Left ventricle myocardium inferior (tissue), 1 donor: ENCODE measurements around the gene PRSS22. TPM values are rescaled to one million over a fixed set of nuclear protein-coding genes. Genes with fewer than 3 reads are reported as not detected.

Experiments used
- DNase-seq: peaks from one replicate; pipeline ENCODE4 v3.0.0-alpha.2; 2020
- H3K27ac ChIP-seq: fragments of 200-600 bp; replicated peaks from 2 replicates; pipeline ENCODE4 v1.8.0; 2021
- H3K27me3 ChIP-seq: fragments of 200-600 bp; 2 replicates; pipeline ENCODE4 v1.8.0; 2021; ENCODE audit warnings: low read depth
- H3K36me3 ChIP-seq: fragments of 200-600 bp; 2 replicates; pipeline ENCODE4 v1.8.0; 2021
- H3K4me1 ChIP-seq: fragments of 200-600 bp; 2 replicates; pipeline ENCODE4 v1.8.0; 2021
- H3K4me3 ChIP-seq: fragments of 200-600 bp; 2 replicates; pipeline ENCODE4 v1.8.0; 2021; ENCODE audit warnings: mild to moderate bottlenecking, moderate library complexity
- H3K9me3 ChIP-seq: fragments of 200-600 bp; replicated peaks from 2 replicates; pipeline ENCODE4 v1.8.0; 2021
- intact Hi-C: fragments of 100-400 bp; cut with micrococcal nuclease; formaldehyde crosslinking; loops from one replicate; pipeline ENCODE4 v1.11.0; 2022
- total RNA-seq: library from RNA; stranded (reverse); fragmentation: NEBNext Ultra II Directional; extraction: Animal tissue kit (Norgen Biotek cat#: 25700); gene quantifications from one replicate; pipeline ENCODE4 v1.2.1, GENCODE V29; 2021
- TF ChIP-seq, protein P1 (sequence below): fragments of 200-600 bp; IDR thresholded peaks from 2 replicates; pipeline ENCODE4 v1.8.0; 2021; ENCODE audit warnings: antibody characterized with exemption, mild to moderate bottlenecking, borderline replicate concordance
- donor health status: DM: no; HTN: yes; CAD: no; lungs with severe emphysema.

PRSS22 gene
- total RNA-seq, 1 donor from 2014 or later: not detected

DNA sequence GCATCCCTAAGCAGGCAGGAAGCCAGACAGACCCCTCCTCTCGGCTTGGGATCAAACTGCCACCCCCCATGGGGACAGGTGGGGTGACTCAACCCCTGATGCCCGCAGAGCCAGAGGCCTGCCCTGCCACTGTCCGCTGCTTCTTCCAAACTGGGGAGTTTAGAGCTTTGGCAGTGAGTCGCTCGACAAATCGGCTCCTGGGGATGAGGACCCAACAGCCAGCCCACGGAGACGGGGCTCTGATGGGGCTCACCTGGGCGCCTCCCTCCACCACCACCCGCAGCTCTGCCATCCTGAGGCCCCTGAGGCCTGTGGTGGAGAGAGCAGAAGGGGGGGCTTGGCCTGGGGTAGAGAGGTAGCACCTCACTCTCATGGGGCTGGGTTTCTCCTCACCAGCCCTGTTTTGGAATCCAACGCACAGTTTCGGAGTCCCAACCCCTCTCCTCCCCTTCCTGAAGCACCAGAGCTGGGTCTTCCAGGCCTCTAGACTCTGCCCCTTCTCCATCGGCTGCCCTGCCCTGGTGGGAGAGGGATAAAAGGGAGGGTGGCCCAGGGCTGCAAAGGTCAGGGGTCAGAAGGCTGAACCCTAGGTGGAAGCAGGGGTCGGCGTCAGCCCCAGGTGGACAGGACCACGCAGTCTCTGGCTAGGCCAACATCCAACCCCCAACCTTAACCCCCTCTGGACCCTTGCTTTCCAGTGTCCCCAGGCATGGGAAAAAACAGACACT lies 5.8 kb downstream of the PRSS22 start:
- Histone ChIP-seq H3K4me3 (no peak overlapping the region), H3K27me3 (peaks cover 92% of the 10 kb centered on the region), H3K4me1 (no peaks in the 10 kb centered on the region), H3K36me3 (no peaks in the 10 kb centered on the region), H3K27ac (no peak overlapping the region), H3K9me3 (peaks cover 21% of the 10 kb centered on the region)
- TF ChIP-seq, protein P1, sequence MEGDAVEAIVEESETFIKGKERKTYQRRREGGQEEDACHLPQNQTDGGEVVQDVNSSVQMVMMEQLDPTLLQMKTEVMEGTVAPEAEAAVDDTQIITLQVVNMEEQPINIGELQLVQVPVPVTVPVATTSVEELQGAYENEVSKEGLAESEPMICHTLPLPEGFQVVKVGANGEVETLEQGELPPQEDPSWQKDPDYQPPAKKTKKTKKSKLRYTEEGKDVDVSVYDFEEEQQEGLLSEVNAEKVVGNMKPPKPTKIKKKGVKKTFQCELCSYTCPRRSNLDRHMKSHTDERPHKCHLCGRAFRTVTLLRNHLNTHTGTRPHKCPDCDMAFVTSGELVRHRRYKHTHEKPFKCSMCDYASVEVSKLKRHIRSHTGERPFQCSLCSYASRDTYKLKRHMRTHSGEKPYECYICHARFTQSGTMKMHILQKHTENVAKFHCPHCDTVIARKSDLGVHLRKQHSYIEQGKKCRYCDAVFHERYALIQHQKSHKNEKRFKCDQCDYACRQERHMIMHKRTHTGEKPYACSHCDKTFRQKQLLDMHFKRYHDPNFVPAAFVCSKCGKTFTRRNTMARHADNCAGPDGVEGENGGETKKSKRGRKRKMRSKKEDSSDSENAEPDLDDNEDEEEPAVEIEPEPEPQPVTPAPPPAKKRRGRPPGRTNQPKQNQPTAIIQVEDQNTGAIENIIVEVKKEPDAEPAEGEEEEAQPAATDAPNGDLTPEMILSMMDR: no peak
- DNase-seq: no peak
- intact Hi-C loops: no loop called here

DNA sequence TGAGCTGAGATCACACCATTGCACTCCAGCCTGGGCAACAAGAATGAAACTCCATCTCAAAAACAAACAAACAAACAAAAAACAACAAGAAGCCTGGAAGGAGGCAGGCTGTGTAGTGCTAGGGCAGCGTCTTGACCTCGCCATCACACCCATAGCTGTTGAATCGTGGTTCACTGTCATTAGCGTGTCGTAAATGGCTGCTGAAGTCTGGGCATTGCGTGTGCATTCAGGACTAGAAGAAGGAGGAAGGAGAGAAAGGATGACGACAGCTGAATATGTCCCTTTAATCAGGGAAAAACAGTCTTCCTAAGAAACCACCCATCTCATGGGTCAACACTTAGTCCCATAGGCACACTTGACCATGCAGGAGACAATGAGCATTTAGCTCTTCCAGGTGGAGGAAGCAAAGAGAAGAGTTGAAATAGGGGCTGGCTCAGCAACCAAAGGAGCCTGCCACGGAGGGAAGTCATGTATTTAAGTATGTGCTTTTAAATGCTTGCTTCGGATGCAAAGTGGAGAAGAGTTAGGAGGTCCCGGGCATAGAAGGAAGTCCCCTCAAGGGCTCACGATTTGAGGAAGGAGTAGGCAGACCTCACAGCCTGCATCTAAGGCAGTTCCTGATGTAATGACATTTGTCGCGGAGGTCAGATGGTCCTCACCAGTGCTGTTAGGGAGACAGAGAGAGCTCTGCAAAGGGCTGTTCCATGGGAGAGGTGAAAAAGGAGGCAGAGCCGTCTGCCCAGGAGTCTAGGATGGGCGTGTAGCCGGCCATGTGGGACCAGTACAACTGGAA lies 8.8 kb downstream of the PRSS22 start:
- Histone ChIP-seq H3K27me3 (peaks cover 70% of the 10 kb centered on the region), H3K4me1 (no peaks in the 10 kb centered on the region), H3K36me3 (no peaks in the 10 kb centered on the region), H3K9me3 (peaks cover 12% of the 10 kb centered on the region), H3K27ac (no peak overlapping the region), H3K4me3 (no peak overlapping the region)
- no peak for DNase-seq
- intact Hi-C loops: no loop called here
- TF ChIP-seq, protein P1: no peak

DNA sequence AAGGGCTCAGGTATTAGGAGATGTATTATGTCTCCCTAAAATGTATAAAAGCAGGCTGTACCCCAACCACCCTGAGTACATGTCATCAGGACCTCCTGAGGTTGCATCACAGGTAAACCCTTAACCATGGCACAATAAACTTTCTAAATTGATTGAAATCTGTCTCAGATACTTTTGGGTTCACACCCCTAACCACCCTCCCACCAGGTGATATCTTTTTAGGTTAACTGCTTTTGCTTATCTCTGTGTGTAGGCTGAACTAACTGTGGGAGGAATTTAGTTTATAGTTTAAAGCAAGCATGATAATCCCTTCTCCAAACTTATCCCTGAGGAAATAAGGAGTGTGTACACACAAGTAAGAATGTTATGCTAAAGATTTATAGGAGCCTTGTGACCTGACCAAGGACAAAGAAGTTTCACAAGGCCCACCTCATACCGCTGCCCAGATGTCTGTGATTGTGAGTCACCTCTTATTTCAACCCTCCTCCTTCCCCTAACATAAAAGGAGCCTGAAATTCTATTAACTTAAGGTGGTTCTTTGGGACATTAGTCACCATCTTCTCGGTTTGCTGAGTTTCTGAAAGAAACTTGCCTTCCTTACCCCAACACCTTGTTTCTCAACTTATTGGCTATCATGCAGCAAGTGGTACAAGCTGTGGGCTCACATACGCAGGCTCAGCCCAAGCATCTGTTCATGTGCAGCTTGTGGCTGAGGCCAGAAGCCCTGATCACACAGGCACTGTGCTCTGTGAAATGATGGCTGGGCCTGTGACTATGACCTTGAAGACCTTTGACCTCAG lies 11.3 kb downstream of the PRSS22 start:
- intact Hi-C loops: no loop called here
- Histone ChIP-seq H3K4me1 (peaks cover 12% of the 10 kb centered on the region), H3K27ac (no peak overlapping the region), H3K4me3 (no peak overlapping the region), H3K36me3 (no peaks in the 10 kb centered on the region), H3K9me3 (peaks cover 7% of the 10 kb centered on the region), H3K27me3 (peaks cover 57% of the 10 kb centered on the region)
- DNase-seq: no peak
- TF ChIP-seq, protein P1: no peak

DNA sequence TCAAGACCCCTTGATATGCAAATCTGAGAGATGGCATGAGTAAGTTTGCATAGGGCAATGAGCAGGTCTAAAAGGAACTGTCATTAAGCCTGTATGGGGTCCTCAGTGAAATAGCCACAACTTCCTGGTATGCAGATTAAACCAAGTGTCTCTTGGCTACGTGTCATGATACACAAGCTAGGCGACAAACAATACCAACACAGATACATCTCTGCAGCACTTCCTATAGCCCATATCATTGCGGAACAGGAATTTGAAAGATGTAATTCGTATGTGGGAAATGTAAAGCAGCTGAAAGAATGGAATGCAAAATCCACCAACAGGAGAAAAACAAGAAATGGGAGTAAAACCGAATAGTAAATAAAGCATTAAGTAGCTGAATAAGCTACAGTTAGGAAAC lies 12.9 kb downstream of the PRSS22 start:
- no peak for DNase-seq
- peaks cover 17% of the 10 kb centered on the region for H3K4me1 ChIP-seq
- intact Hi-C loops: no loop called here
- H3K36me3 ChIP-seq: no peaks in the 10 kb centered on the region
- H3K9me3 ChIP-seq: peaks cover 7% of the 10 kb centered on the region
- TF ChIP-seq, protein P1: no peak
- no peak overlapping the region for H3K4me3 ChIP-seq
- H3K27me3 ChIP-seq: peaks cover 56% of the 10 kb centered on the region
- H3K27ac ChIP-seq: no peak overlapping the region

DNA sequence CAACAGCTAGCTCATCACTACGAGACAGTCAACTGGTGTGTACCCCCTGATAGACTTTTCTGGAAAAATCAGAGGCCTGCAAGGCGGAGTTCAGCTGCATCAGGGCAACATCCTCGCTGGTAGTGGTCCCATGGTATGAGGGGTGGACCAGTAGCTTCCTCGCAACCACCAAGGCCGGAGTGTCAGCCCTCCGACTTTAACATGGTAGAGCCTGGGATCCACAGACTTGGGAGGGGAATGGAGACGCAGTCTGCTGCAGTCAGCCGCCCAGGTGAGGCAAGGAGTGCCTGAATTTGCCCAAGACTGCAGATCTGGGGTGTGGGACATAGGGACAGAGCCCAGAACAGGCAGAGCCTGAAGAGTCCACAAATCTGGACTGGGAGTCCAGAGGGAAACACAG lies 14.4 kb downstream of the PRSS22 start:
- Histone ChIP-seq H3K9me3 (peaks cover 7% of the 10 kb centered on the region), H3K4me1 (peaks cover 17% of the 10 kb centered on the region), H3K36me3 (no peaks in the 10 kb centered on the region), H3K27ac (no peak overlapping the region), H3K27me3 (peaks cover 56% of the 10 kb centered on the region), H3K4me3 (no peak overlapping the region)
- DNase-seq: no peak
- TF ChIP-seq, protein P1: no peak
- intact Hi-C loops: no loop called here
